Caco-2 (cell line): ENCODE measurements around the gene MAVS. TPM values are rescaled to one million over a fixed set of nuclear protein-coding genes. Genes with fewer than 3 reads are reported as not detected.
"Not testable (repeated sequence)": the region's sequence is repeated elsewhere in the genome, so short reads cannot be mapped to it uniquely, and the experiment has no call there.

Experiments
- BruUV-seq: library from RNA; stranded (reverse); fragments of 400-500 nt; replicated peaks from 2 replicates; lab custom pipeline; 2021; lab: Mats Ljungman, UMichigan
- CTCF ChIA-PET: fragments of 300-600 bp; sonication (Branson Sonifier 250); formaldehyde crosslinking; loops from one replicate; lab custom pipeline; 2022; ENCODE audit warnings: antibody characterized with exemption; lab: Charles Lee
- POLR2A ChIA-PET: fragments of 300-600 bp; sonication (Branson Sonifier 250); formaldehyde crosslinking; loops from one replicate; lab custom pipeline; 2022; ENCODE audit warnings: antibody characterized with exemption; lab: Charles Lee
- DNase-seq, 2 experiments: peaks; one replicate each; pipeline versions ENCODE4 v3.0.0 to v3.0.0-alpha.2; 2020 to 2022
- H3K27me3 ChIP-seq: replicated peaks from 2 replicates; pipeline ENCODE4 v1.6.0; 2011; ENCODE audit warnings: low read length; ENCODE audit not compliant: control insufficient read depth, insufficient read depth
- H3K36me3 ChIP-seq: 2 replicates; pipeline ENCODE4 v1.5.1; 2011; ENCODE audit warnings: low read length; ENCODE audit not compliant: control insufficient read depth, insufficient read depth
- H3K4me1 ChIP-seq: fragments of 250-450 bp; sonication (Bioruptor Pico); 2 replicates; pipeline ENCODE4 v1.5.1; 2020; ENCODE audit warnings: mild to moderate bottlenecking
- H3K4me3 ChIP-seq: 2 replicates; pipeline ENCODE4 v1.5.1; 2011; ENCODE audit warnings: low read depth, mild to moderate bottlenecking, control low read depth, low read length
- H3K9me3 ChIP-seq: fragments of 250-450 bp; sonication (Bioruptor Pico); 2 replicates; pipeline ENCODE4 v1.5.1; 2020; ENCODE audit warnings: mild to moderate bottlenecking, moderate library complexity
- H3K27ac Mint-ChIP-seq: one replicate; pipeline ENCODE4 v1.8.0; 2022; ENCODE audit warnings: mixed read lengths; ENCODE audit not compliant: unreplicated experiment
- H3K27me3 Mint-ChIP-seq: one replicate; pipeline ENCODE4 v1.8.0; 2022; ENCODE audit warnings: mixed read lengths; ENCODE audit not compliant: insufficient read depth, unreplicated experiment
- H3K36me3 Mint-ChIP-seq: one replicate; pipeline ENCODE4 v1.8.0; 2022; ENCODE audit warnings: mild to moderate bottlenecking, mixed read lengths; ENCODE audit not compliant: insufficient read depth, unreplicated experiment
- H3K4me1 Mint-ChIP-seq: one replicate; pipeline ENCODE4 v1.8.0; 2022; ENCODE audit warnings: low read depth, mixed read lengths; ENCODE audit not compliant: unreplicated experiment
- H3K4me3 Mint-ChIP-seq: one replicate; pipeline ENCODE4 v1.8.0; 2022; ENCODE audit warnings: mild to moderate bottlenecking, moderate library complexity, mixed read lengths; ENCODE audit not compliant: unreplicated experiment
- H3K9me3 Mint-ChIP-seq: one replicate; pipeline ENCODE4 v1.8.0; 2022; ENCODE audit warnings: mixed read lengths; ENCODE audit not compliant: unreplicated experiment
- CTCF ChIP-seq, 2 experiments: fragments of 200-600 bp in 1 of 2; IDR thresholded peaks; 1 replicate in 1 of 2; 2 replicates in 1 of 2; pipeline versions ENCODE4 v1.5.1 to v1.8.0; 2011 to 2022; ENCODE audit warnings: antibody characterized with exemption in 1 of 2, control low read depth in 1 of 2, inconsistent platforms in 1 of 2, low read depth in 1 of 2, low read length in 1 of 2, mild to moderate bottlenecking in 1 of 2, moderate library complexity in 1 of 2; ENCODE audit not compliant: insufficient read depth in 1 of 2, severe bottlenecking in 1 of 2, unreplicated experiment in 1 of 2
- intact Hi-C: fragments of 100-400 bp; cut with micrococcal nuclease; formaldehyde crosslinking; loops from one replicate; pipeline ENCODE4 v1.10.0; 2022; ENCODE audit not compliant: unreplicated experiment
- total RNA-seq: library from RNA; stranded (reverse); gene quantifications from 2 replicates; pipeline ENCODE4 v1.2.3, GENCODE V29; 2022

Gene MAVS
- total RNA-seq, 1 experiment from 2014 or later: 56.4 TPM

- POLR2A ChIA-PET: no interaction called here
- no peaks in the 10 kb centered on the region for H3K9me3 Mint-ChIP-seq
- H3K27ac Mint-ChIP-seq: no peak overlapping the region
Observed at GRCh38 chr20:3894796-3895195, 48.2 kb downstream of the MAVS start.

DNA sequence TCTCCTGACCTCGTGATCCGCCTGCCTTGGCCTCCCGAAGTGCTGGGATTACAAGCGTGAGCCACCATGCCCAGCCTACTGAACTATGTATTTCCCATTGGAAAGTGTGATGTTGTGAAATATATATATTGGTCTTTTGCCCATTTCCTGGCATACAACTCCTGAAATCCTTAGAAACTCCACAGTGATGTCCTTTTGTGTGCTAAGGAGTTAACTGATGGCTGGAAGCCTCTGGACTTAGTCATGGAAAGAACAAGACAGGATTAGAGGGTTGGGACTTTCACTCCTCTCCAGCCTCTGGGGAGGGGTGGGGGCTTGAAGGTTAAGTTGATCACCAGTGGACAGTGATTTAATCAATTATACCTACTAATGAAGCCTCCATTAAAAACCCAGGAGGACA, 49.7 kb downstream of the MAVS start:
- H3K36me3 Mint-ChIP-seq: peaks cover 57% of the 10 kb centered on the region

More at GRCh38 chr20:3894796-3895195, 48.2 kb downstream of the MAVS start:
- CTCF ChIA-PET: no interaction called here
- no peak for DNase-seq
- Histone ChIP-seq H3K4me3 (no peak overlapping the region), H3K4me1 (peaks cover 29% of the 10 kb centered on the region), H3K27me3 (no peaks in the 10 kb centered on the region), H3K36me3 (peaks cover 1% of the 10 kb centered on the region; the same call in 1 of the 2 replicates), H3K9me3 (no peaks in the 10 kb centered on the region)
- Mint-ChIP-seq H3K27me3 (no peaks in the 10 kb centered on the region), H3K4me1 (peaks cover 38% of the 10 kb centered on the region), H3K36me3 (peaks cover 64% of the 10 kb centered on the region), H3K4me3 (no peak overlapping the region)
- no peak for TF ChIP-seq CTCF (IDR thresholded peaks at IDR 0.05; ENCODE audit: insufficient read depth in 1 of 2, low read depth in 1 of 2, low read length in 1 of 2, severe bottlenecking in 1 of 2, unreplicated experiment in 1 of 2)
- no TSS peak for BruUV-seq
- intact Hi-C loops: no loop called here

GRCh38 chr20:3896853-3897583, 50.4 kb downstream of the MAVS start:
- ChIA-PET POLR2A (no interaction called here), CTCF (no interaction called here)
- Histone ChIP-seq H3K4me3 (no peak overlapping the region), H3K27me3 (no peaks in the 10 kb centered on the region), H3K9me3 (no peaks in the 10 kb centered on the region), H3K4me1 (peaks cover 16% of the 10 kb centered on the region), H3K36me3 (peaks cover 1% of the 10 kb centered on the region; the same call in 1 of the 2 replicates)
- Mint-ChIP-seq H3K4me3 (no peak overlapping the region), H3K27ac (no peak overlapping the region), H3K27me3 (no peaks in the 10 kb centered on the region), H3K36me3 (peaks cover 54% of the 10 kb centered on the region), H3K4me1 (peaks cover 42% of the 10 kb centered on the region), H3K9me3 (no peaks in the 10 kb centered on the region)
- no TSS peak for BruUV-seq
- TF ChIP-seq CTCF (IDR thresholded peaks at IDR 0.05; ENCODE audit: insufficient read depth in 1 of 2, low read depth in 1 of 2, low read length in 1 of 2, severe bottlenecking in 1 of 2, unreplicated experiment in 1 of 2): no peak
- intact Hi-C loops: no loop called here
- peak in 1 of 2 experiments; percentile 20 for DNase-seq

More for the DNA sequence above, 49.7 kb downstream of the MAVS start:
- intact Hi-C loops: no loop called here
- ChIA-PET POLR2A (no interaction called here), CTCF (no interaction called here)
- Mint-ChIP-seq H3K9me3 (no peaks in the 10 kb centered on the region), H3K4me1 (peaks cover 42% of the 10 kb centered on the region), H3K27ac (no peak overlapping the region), H3K27me3 (no peaks in the 10 kb centered on the region), H3K4me3 (no peak overlapping the region)
- H3K27me3 ChIP-seq: no peaks in the 10 kb centered on the region
- TF ChIP-seq CTCF (IDR thresholded peaks at IDR 0.05; ENCODE audit: insufficient read depth in 1 of 2, low read depth in 1 of 2, low read length in 1 of 2, severe bottlenecking in 1 of 2, unreplicated experiment in 1 of 2): no peak
- peaks cover 1% of the 10 kb centered on the region; the same call in 1 of the 2 replicates for H3K36me3 ChIP-seq
- H3K4me3 ChIP-seq: no peak overlapping the region
- no peak for DNase-seq
- peaks cover 22% of the 10 kb centered on the region for H3K4me1 ChIP-seq
- no TSS peak for BruUV-seq
- H3K9me3 ChIP-seq: no peaks in the 10 kb centered on the region

- BruUV-seq, H3K9me3 ChIP-seq, DNase-seq, H3K9me3 Mint-ChIP-seq, H3K27me3 ChIP-seq, POLR2A ChIA-PET, H3K36me3 ChIP-seq, intact Hi-C loops, CTCF ChIA-PET, H3K27ac Mint-ChIP-seq, H3K27me3 Mint-ChIP-seq, H3K4me3 Mint-ChIP-seq, H3K4me3 ChIP-seq: not testable (repeated sequence)
- peaks cover 11% of the 10 kb centered on the region for H3K4me1 ChIP-seq
- Mint-ChIP-seq H3K36me3 (peaks cover 48% of the 10 kb centered on the region), H3K4me1 (peaks cover 34% of the 10 kb centered on the region)
Observed at GRCh38 chr20:3898181-3898580, 51.5 kb downstream of the MAVS start.
